Heart left ventricle (tissue), 13 donors: ENCODE measurements around the gene CEP112.

Experiments used
- POLR2A ChIP-seq, 2 donors: fragments of 450-650 bp; IDR thresholded peaks; one replicate each; pipeline ENCODE4 v1.6.1; 2017; ENCODE audit warnings: antibody characterized with exemption in 2 of 2, mild to moderate bottlenecking in 2 of 2, moderate library complexity in 2 of 2
- TF ChIP-seq, protein P1 (sequence below), 12 donors: fragments of 200-600 bp; sonication (generic) in 4 of 12; IDR thresholded peaks; one replicate each; pipeline versions ENCODE4 v1.5.0 to v1.8.0; 2018 to 2022; ENCODE audit warnings: antibody characterized with exemption in 12 of 12, mild to moderate bottlenecking in 5 of 12
- donor health status: ischemic (EF 13 %, LVEDD 7.1; RV severe dilation, severe dysfunction).
- donor health status: DM: no; HTN: yes; CAD: no.
- donor health status: DM: no; HTN: no; CAD: no.
- donor health status: ischemic (EF 25% LVEDD 6.9; RV normal size, moderate dysfunction).
- donor health status: ischemic (EF 25% LVEDD 5.7; RV mildly dilated, moderate dysfunction).
- donor health status: ischemic (EF 35%, LVEDD 5.7; RV mildly dilated, moderate dysfunction).
- donor health status: nonischemic (EF 11% LVEDD 7.7; RV severe dilation, severe dysfunction).
- donor health status: DM: yes; HTN: yes; CAD: no.
- donor health status: PGD.
- donor health status: ischemic (EF 29% LVEDD 5.4; RV normal size, mild dysfunction).
- donor health status: nonischemic (EF 23%, LVEDD 6.1; RV moderate dilation, normal function).

DNA sequence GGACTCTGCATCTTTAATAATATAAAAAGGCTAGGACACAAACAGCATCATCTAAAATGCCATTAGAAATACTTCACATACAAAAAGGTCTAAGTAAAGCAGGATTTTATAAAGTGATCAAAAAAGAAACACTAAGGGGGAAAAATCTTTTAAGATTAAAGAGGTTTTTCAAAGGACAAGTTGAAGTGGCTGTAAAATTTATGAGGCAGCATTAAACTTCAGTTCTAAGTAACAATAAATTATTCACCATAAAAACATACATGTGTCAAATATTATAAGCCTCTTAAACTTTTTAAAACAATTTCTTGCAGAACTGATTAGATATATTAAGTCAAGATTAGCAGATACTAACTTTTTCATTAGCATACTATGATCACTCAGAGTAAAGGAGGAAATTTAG, 20.8 kb downstream of the CEP112 start:
- TF ChIP-seq, protein P1, sequence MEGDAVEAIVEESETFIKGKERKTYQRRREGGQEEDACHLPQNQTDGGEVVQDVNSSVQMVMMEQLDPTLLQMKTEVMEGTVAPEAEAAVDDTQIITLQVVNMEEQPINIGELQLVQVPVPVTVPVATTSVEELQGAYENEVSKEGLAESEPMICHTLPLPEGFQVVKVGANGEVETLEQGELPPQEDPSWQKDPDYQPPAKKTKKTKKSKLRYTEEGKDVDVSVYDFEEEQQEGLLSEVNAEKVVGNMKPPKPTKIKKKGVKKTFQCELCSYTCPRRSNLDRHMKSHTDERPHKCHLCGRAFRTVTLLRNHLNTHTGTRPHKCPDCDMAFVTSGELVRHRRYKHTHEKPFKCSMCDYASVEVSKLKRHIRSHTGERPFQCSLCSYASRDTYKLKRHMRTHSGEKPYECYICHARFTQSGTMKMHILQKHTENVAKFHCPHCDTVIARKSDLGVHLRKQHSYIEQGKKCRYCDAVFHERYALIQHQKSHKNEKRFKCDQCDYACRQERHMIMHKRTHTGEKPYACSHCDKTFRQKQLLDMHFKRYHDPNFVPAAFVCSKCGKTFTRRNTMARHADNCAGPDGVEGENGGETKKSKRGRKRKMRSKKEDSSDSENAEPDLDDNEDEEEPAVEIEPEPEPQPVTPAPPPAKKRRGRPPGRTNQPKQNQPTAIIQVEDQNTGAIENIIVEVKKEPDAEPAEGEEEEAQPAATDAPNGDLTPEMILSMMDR (IDR thresholded peaks at IDR 0.05) = no peak
- no peak for TF ChIP-seq POLR2A (IDR thresholded peaks at IDR 0.05)
